ENCODE measurements around the gene PIGM.

DNA sequence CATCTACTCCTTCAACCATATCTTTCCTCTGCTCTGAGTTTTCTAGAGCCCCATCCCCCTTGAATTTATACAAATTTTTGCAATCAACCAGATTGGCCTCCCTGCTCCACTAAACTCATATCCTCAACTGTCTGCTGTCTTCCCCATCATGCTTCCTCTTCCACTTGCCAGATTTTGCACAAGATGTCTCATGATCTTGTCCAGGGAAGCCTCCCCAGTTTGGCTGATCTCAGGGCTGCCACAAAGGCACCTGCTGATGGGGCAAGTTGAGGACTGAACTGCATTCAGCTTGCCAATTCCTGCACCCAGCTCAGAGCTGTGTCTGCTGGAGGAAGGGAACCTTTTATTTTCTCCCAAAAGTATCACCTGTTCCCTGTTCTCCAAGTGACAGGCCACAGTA, 45.7 kb upstream of the PIGM start:
- TF ChIP-seq, protein P1, sequence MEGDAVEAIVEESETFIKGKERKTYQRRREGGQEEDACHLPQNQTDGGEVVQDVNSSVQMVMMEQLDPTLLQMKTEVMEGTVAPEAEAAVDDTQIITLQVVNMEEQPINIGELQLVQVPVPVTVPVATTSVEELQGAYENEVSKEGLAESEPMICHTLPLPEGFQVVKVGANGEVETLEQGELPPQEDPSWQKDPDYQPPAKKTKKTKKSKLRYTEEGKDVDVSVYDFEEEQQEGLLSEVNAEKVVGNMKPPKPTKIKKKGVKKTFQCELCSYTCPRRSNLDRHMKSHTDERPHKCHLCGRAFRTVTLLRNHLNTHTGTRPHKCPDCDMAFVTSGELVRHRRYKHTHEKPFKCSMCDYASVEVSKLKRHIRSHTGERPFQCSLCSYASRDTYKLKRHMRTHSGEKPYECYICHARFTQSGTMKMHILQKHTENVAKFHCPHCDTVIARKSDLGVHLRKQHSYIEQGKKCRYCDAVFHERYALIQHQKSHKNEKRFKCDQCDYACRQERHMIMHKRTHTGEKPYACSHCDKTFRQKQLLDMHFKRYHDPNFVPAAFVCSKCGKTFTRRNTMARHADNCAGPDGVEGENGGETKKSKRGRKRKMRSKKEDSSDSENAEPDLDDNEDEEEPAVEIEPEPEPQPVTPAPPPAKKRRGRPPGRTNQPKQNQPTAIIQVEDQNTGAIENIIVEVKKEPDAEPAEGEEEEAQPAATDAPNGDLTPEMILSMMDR (IDR thresholded peaks at IDR 0.05): no peak
- no peak for TF ChIP-seq POLR2A (IDR thresholded peaks at IDR 0.05)

Data from transverse colon (tissue), 3 donors.